KOPT-K1 (cell line): ENCODE measurements around the gene PTPRN2.

Source experiments
- H3K27ac ChIP-seq: fragments of 200-600 bp; sonication (generic); 2 replicates; pipeline ENCODE4 v1.5.1; 2016; ENCODE audit warnings: antibody characterized with exemption, mild to moderate bottlenecking, low read depth, low read length; ENCODE audit not compliant: poor library complexity, severe bottlenecking
- H3K36me3 ChIP-seq: fragments of 200-600 bp; sonication (generic); 2 replicates; pipeline ENCODE4 v1.5.1; 2017; ENCODE audit warnings: antibody characterized with exemption, mild to moderate bottlenecking, low read length, moderate library complexity; ENCODE audit not compliant: insufficient read depth
- H3K9me3 ChIP-seq: fragments of 200-600 bp; sonication (generic); 2 replicates; pipeline ENCODE4 v1.5.1; 2017; ENCODE audit warnings: antibody characterized with exemption, low read length, mild to moderate bottlenecking; ENCODE audit not compliant: insufficient read depth, poor library complexity, severe bottlenecking

The PTPRN2 gene

DNA sequence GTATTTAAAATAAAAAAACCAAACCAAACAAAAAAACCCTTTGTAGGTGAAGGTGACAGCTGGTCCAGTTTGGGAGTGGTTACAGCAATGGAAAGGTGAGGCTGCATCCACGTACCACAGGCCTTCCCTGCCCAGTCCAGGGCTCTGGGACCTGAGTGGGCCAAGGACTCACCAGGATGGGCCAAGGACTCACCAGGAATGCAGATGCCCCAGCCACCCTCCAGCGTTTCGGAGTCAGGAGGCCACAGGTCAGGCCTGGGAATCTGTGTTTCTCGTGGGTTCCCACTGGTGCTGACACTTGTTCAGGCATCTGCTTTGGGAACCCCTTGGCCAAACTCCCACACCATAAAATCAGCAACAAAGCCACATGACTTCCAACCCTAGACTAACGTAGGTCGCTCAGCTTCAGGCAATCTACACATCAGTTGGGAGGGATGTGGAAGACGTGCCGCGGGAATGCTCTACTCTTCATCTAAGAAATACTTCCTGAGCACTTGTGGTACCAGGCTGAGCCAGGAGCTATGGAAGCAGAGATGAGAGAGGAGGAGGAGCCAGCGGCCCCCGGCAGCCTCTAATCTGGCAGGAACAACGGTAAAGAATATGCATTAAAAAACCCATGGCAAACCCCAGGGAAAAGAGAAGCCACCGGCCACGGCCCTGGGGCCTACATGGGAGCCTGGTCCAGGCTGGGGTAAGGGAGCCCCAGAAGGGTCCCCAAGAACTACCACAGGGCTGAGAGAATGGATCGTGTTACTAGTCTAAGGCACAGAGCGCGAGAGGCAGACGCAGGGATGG, 473.4 kb downstream of the PTPRN2 start:
- no peaks in the 10 kb centered on the region for H3K36me3 ChIP-seq
- no peak overlapping the region for H3K27ac ChIP-seq
- peaks cover 29% of the 10 kb centered on the region for H3K9me3 ChIP-seq

DNA sequence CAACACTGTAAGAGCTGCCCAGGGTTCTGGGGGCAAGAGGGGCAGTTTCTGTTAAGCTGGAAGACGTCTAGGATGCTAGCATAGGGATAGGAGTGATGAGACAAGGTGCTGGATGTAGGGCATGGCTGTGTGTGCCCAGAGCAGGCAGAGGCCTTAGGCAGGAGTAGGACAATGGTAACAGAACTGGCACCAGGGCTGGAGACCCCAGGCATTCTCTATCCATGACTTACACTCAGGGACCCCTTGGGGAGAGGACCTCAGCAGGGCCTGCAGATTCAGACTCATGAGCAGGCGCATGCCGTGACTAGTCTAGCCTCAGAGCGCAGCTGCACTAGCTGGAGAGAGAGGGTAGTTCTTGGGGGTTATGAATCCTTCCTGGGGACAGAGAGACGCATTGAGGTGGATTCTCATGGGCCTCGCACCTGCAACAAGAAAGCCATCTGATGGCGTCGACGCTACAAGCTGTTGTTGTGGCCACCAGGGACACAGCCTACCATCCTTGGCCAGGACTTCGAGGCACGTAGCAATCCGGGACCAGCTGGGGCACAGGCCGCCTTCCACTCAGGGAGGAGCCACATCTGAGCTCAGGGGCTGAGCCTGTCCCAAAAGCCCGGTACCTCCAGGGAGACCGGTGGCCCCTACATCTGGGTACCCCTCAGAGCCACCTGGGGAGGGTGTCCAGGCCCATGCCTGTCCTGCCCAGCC, 474.1 kb downstream of the PTPRN2 start:
- Histone ChIP-seq H3K27ac (no peak overlapping the region), H3K36me3 (no peaks in the 10 kb centered on the region), H3K9me3 (peaks cover 26% of the 10 kb centered on the region)

DNA sequence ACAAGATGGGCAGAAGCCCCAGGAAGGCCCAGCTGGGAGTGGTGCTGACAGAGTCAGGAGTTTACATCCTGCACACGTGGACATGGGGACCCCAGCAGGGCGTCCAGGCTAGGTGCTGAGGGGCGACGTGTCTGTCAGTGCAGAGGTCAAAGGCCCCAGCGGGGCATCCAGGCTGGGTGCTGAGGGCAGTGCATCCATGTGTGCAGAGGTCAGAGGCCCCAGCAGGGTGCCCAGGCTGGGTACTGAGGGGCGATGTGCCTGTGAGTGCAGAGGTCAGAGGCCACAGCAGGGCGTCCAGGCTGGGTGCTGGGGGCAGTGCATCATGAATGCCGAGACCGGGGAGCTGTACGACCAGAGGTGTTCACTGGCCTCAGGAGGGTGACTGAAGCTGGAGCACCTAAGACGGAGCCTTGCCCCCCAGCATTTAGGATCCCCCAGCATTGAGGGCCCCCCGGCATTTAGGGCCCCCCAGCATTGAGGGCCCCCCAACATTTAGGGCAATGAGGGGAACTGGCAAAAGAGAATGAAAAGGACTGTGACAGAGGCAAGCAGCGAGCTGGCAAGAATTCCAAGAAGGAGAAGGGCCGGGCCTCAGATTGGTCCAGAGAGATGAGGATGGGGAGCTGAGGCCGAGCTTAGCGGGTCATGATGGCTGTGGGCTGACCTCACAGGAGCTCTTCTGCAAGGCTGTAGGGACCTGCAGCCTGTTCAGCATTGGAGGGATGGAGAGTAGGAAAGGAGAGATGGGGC, 474.9 kb downstream of the PTPRN2 start:
- peaks cover 24% of the 10 kb centered on the region for H3K9me3 ChIP-seq
- no peaks in the 10 kb centered on the region for H3K36me3 ChIP-seq
- H3K27ac ChIP-seq, result no peak overlapping the region

DNA sequence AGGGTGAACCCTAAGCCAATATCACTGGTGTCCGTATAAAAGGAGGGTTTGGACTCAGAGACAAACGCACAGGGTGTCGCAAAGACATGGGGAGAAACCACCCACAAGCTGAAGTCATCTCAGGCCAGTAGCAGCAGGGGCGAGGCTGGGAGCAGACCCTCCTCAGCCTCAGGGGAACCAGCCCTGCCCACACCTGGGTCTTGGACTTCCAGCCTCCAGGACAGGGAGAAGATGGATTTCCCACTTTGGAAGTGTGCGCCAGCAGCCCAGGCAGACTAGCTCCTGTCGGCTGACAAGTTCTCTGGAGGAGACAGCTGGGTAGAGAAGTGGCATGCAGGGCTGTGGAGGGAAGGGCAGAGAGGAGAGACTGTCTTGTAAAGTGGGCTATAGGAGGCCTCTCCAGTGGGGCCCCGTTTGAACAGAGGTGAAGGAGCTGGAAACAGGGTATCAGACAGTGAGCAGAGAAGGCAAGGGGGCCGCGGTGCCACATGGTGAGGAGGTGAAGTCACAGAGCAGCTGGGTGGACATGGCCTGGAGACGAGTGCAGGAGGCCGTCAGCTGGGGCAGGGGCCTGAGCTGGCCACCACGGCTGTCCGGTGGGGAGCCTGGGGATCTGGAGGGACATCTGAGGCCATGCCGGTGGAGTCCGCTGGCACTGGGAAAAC, 475.6 kb downstream of the PTPRN2 start:
- no peak overlapping the region for H3K27ac ChIP-seq
- H3K36me3 ChIP-seq, result no peaks in the 10 kb centered on the region
- H3K9me3 ChIP-seq, result peaks cover 17% of the 10 kb centered on the region

DNA sequence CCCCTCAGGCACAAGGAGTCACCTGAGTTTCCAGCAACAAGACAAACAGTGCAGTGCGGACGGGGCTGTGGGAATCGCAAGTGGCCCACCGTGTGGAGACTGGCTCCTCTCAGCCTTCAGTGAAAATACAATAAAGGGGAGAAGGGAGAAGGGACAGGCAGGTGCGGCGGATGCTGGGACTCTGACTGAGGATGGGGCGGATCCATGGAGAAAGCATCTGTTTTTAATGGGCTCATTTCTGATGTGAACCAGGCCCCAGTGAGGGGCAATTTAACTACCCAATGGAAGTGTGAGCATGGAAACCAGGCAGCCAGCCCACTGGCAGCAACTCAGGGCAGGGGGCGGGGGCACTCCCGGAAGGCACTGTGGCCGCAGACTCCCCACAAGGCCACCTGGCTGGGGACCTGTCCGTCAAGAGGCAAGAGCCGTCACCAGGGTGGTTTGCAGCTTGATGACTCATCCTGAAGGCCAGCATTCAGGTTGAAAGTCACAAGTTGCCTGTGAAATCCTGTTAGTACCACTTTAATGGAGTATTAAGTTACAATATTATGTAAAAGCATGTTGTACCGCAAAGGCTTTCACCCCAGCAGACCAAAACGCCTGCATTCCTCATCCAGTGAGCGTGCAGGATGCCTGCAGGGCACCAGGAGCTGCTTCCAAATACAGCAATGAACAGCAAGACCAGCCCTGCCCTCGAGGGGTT, 476.4 kb downstream of the PTPRN2 start:
- H3K36me3 ChIP-seq, result no peaks in the 10 kb centered on the region
- H3K27ac ChIP-seq, result no peak overlapping the region
- peaks cover 10% of the 10 kb centered on the region for H3K9me3 ChIP-seq

DNA sequence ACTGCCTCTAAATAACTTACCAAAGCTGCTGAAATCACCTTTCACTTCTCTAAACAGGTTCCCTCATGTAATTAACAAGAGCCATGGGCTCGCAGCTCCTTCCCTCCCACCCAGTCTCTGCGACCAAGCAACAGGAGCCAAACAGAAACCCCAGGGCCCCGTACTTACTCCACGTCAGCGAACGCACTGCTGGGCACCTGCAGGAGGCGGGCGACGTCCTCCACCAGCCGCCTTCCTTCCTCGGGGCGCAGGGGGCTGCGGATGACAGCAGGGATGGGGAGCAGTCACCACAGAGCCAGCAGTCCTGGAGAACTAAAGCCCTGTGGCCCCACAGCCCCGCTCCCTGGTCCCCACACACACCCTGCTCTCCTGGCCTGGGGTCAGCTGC, 477.0 kb downstream of the PTPRN2 start:
- Histone ChIP-seq H3K27ac (no peak overlapping the region), H3K9me3 (peaks cover 7% of the 10 kb centered on the region), H3K36me3 (no peaks in the 10 kb centered on the region)

DNA sequence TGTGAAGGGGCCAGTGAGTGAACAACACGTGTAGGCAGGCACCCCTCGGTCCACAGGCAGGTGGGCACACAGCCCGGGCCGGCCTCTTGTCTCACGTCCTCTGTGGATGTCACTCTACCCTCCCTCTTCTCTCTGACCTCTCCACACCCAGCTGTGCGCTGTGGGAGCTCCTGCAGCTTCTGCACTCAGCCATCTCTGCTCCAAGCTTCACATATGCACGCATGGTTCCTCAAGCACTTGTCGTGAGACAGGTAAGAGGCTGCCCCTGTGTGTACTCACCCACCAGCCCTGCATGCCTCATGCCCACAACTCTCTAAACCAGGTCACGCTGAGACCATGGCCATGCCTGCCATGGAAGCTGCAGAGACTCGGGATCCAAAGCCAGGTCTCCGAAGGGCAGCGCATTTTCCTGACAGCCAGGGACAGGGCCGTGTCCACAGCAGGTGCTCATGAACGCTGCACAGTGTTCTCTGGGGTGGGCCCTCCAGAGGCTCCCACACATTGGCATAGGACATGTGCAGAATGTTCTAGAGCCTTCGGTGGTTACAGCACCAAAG, 477.5 kb downstream of the PTPRN2 start:
- Histone ChIP-seq H3K27ac (no peak overlapping the region), H3K36me3 (no peaks in the 10 kb centered on the region), H3K9me3 (peaks cover 2% of the 10 kb centered on the region)

DNA sequence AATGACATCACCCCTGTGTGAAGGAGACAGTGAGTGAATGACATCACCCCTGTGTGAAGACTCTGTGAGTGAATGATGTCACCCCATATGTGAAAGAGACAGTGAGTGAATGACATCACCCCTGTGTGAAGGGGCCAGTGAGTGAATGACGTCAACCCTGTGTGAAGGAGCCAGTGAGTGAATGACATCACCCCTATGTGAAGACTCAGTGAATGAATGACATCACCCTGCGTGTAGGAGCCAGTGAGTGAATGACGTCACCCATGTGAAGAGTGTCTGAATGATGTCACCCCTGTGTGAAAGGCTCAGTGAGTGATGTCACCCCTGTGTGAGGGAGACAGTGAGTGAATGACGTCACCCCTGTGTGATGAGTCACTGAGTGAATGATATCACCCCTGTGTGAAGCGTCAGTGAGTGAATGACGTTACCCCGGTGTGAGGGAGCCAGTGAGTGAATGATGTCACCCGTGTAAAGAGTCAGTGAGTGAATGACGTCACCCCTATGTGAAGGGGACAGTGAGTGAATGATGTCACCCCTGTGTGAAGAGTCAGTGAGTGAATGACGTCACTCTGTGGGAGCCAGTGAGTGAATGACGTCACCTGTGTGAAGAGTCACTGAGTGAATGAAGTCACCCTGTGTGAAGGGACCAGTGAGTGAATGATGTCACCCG, 478.1 kb downstream of the PTPRN2 start:
- no peaks in the 10 kb centered on the region for H3K9me3 ChIP-seq
- no peaks in the 10 kb centered on the region for H3K36me3 ChIP-seq
- H3K27ac ChIP-seq, result no peak overlapping the region

DNA sequence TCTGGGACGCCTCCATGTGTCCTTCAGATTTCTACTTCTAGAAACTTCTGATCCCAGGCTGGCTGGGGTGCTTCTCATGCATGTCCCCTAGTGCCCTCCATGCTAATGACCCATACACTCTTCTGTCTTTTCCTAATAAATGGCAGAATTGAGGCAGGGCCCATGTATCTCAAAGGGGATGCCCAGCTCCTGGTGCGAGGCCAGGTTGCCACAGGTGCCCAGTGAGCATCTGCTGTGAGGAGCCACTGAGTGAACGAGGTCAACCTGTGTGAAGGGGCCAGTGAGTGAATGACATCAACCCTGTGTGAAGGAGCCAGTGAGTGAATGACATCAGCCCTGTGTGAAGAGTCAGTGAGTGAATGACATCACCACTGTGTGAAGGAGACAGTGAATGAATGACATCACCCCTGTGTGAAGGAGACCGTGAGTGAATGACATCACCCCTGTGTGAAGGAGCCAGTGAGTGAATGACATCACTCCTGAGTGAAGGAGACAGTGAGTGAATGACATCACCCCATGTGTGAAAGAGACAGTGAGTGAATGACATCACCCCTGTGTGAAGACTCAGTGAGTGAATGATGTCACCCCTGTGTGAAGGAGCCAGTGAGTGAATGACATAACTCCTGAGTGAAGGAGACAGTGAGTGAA, 478.9 kb downstream of the PTPRN2 start:
- no peaks in the 10 kb centered on the region for H3K36me3 ChIP-seq
- H3K27ac ChIP-seq, result no peak overlapping the region
- no peaks in the 10 kb centered on the region for H3K9me3 ChIP-seq

DNA sequence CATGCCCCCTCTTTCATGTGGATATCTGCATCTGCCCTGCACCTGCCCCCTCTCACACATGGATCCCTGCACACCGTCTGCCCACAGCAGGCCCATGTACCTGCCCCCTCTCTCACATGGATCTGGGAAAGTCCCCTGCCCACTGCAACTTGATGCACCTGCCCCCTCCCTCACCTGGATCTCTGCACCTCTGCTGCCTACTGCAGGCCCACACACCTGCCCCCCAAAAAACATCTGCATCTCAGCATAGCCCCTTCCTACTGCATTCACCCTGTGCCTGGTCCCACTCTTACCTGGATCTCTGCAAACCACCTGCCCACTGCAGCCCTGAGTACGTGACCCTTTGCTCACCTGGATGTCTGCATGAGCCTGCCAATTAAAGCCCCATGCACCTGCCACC, 479.8 kb downstream of the PTPRN2 start:
- Histone ChIP-seq H3K36me3 (no peaks in the 10 kb centered on the region), H3K9me3 (no peaks in the 10 kb centered on the region), H3K27ac (no peak overlapping the region)

DNA sequence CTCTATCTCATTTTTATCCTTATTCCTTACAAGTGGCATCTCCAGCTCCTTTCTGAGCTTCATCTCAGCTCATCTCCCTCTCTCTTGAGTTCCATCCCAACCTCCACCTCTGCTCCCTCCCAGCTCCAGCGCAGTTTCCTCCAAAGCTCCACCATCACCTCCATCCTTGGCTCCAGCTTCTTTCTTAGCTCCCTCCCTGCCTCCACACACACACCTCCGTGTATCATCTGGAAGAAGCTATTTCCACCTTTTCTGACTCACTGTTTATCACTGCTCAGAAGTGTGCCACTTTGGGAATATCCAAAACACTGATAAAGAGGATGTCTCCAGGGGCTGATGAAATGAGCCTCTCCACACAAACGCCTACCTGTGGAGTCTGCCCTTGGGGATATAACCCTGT, 481.4 kb downstream of the PTPRN2 start:
- no peaks in the 10 kb centered on the region for H3K36me3 ChIP-seq
- H3K9me3 ChIP-seq, result no peaks in the 10 kb centered on the region
- H3K27ac ChIP-seq, result no peak overlapping the region

DNA sequence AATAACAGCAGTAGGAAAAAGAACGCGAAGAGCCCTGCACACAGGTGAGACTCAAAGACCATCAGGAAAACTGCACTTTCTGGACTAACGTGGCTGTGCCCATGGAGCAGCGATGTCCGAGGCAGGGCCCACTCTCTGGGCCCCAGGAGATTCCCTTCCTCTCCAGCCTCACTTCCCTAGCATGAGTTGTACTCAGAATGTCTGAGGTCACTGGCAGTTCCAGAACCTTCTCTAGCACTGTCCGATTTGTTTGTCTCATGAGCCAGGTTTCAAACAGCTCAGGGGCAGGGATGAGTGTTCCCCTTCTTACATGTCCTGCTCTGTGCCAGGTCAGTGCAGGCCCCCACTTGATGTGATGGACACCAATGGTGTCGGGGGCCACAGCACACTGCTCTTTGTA, 484.2 kb downstream of the PTPRN2 start:
- Histone ChIP-seq H3K27ac (no peak overlapping the region), H3K9me3 (no peaks in the 10 kb centered on the region)

DNA sequence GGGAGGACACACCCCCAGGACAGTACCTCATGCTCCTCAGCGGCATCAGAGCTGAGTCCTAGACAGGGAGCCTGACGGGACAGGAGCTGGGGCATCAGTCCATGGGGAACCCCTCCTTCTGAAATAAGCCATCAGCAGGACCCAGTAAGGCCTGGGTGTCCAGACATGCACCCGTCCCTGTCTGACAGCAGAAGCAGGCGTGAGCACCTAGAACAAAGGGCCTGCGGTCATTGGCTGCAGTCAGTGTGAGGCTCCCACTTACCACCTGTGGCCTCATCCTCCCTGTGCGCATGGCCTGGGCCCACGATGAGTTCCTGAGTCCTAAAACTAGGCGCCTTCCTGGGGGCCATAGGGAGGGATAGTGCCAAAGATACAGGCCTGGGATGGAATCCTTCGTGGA, 484.7 kb downstream of the PTPRN2 start:
- no peaks in the 10 kb centered on the region for H3K36me3 ChIP-seq
- no peaks in the 10 kb centered on the region for H3K9me3 ChIP-seq
- H3K27ac ChIP-seq, result no peak overlapping the region

More for the DNA sequence above, 484.2 kb downstream of the PTPRN2 start:
- H3K36me3 ChIP-seq, result no peaks in the 10 kb centered on the region
